GM20000 (cell line): ENCODE measurements around the gene DMRTB1.
A peak's percentile ranks its signal among the peaks of the same experiment; 100 is the strongest.

ENCODE experiments used
- DNase-seq: peaks from one replicate; pipeline ENCODE4 v3.0.0; 2012; ENCODE audit warnings: low spot score
- TF ChIP-seq, protein P1 (sequence below): IDR thresholded peaks from 2 replicates; pipeline ENCODE4 v1.5.1; 2012; ENCODE audit warnings: mild to moderate bottlenecking, control low read depth; ENCODE audit errors: extremely low read depth, missing control alignments

The DMRTB1 gene

DNA sequence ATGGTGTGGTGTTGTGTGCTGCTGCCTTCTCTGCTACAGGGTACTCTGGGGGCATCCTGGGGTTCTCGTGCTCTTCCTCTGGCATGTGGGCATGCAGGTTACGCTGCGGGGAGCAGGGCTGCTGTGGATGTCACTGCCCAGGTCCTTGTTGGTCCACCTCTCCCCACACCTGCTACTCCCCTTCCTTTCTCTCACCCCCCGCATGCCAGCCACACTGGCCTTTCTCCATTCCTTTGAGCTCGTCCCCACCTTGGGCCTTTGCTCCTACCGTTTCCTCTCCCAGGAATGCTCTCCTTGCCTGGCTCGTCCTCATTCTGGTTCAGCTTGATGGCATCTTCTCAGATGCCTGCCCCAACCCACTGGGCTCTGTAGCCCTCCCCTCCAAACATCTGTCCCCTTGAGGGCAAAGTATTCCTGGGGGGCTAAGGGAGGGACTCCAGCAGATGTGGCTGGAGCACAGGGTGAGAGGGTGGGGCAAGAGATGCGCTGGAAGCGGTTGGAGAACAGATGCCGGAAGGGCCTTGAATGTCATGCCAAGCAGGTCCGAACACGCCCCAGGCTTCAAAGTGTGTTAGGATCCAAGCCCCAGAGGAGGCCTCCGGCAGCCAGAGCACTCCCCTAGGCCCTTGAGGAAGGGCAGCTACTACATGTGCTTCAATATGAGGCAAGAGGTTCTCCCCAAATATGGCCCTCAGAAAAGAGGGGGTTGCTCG is 23.4 kb downstream of the DMRTB1 start:
- DNase-seq, result no peak
- TF ChIP-seq, protein P1, sequence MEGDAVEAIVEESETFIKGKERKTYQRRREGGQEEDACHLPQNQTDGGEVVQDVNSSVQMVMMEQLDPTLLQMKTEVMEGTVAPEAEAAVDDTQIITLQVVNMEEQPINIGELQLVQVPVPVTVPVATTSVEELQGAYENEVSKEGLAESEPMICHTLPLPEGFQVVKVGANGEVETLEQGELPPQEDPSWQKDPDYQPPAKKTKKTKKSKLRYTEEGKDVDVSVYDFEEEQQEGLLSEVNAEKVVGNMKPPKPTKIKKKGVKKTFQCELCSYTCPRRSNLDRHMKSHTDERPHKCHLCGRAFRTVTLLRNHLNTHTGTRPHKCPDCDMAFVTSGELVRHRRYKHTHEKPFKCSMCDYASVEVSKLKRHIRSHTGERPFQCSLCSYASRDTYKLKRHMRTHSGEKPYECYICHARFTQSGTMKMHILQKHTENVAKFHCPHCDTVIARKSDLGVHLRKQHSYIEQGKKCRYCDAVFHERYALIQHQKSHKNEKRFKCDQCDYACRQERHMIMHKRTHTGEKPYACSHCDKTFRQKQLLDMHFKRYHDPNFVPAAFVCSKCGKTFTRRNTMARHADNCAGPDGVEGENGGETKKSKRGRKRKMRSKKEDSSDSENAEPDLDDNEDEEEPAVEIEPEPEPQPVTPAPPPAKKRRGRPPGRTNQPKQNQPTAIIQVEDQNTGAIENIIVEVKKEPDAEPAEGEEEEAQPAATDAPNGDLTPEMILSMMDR, result no peak

DNA sequence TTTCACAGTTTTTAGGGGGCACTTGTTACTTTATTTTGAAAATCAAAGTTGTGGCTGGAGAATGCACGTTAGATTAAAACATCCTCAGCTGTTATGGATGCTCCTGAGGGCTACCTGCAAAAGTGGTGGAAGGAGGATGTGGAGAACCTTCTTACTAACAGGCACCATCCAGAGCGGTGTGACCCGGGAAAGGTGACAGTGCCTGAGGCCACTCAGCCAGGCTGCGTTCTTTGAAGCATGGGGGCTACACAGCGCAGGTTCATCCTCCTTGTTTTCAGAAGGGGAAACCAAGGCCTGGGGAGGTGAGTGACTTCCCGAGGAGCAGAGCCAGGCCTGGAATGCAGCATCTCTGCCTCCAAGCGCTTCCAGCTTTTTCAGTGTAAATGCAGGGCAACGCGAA is 24.0 kb downstream of the DMRTB1 start:
- TF ChIP-seq, protein P1, result no peak
- no peak for DNase-seq

DNA sequence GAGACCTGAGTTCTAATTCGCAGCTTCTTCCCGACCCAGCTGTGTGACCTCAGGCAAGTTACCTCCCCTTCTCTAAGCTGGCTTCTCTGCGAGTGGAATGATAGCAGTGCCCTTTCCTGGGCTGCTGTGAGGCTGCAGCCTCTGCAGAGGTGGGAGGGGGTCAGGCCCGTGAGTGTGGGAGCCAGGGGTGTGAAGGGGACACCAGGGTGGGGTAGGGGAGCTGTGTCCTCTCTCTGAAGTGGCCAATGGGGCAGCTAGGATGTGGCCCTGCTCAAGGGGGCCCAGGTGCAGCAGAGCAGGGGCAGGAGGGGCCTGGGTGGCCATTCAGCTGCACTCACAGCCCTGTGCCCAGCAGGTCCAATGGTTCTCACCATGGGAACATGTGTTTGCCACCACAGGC is 24.5 kb downstream of the DMRTB1 start:
- DNase-seq, result no peak
- TF ChIP-seq, protein P1, result no peak

DNA sequence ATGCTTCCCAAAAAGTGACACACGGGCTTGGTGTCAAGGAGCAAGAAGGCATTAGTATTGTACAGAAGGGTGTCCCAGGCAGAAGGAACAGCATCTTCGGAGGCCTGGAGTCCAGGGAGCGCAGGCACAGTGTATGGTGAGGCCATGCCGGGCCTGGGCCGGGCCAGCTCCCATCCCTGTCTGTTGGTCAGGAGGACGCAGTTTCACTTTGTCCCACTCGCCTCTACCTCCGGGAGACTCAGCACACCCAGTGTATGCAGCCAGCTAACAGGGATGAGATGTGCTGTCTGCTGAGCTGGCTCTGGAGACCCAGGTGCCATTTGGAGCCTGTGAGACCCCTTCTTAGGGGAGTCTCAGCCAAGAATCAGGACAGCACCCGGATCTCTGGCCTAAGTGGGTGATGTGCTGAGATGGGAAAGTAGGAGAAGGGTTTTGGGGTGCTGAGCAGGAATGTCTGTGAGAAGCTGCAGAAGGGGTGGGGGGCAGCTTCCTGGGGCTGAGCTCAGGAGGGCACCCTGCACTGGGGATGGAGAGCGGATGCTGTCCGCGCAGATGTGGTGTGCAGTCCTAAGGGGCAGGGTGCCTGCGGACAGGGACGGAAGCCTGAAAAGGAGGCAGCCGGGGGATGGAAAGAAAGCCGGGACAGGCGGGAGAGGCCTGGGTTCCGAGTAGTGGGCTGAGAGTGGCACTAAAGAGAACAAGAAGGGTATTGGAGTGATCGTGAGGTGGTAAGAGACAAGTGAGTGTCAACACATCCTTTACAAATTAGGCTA is 25.7 kb downstream of the DMRTB1 start:
- TF ChIP-seq, protein P1, result no peak
- no peak for DNase-seq

DNA sequence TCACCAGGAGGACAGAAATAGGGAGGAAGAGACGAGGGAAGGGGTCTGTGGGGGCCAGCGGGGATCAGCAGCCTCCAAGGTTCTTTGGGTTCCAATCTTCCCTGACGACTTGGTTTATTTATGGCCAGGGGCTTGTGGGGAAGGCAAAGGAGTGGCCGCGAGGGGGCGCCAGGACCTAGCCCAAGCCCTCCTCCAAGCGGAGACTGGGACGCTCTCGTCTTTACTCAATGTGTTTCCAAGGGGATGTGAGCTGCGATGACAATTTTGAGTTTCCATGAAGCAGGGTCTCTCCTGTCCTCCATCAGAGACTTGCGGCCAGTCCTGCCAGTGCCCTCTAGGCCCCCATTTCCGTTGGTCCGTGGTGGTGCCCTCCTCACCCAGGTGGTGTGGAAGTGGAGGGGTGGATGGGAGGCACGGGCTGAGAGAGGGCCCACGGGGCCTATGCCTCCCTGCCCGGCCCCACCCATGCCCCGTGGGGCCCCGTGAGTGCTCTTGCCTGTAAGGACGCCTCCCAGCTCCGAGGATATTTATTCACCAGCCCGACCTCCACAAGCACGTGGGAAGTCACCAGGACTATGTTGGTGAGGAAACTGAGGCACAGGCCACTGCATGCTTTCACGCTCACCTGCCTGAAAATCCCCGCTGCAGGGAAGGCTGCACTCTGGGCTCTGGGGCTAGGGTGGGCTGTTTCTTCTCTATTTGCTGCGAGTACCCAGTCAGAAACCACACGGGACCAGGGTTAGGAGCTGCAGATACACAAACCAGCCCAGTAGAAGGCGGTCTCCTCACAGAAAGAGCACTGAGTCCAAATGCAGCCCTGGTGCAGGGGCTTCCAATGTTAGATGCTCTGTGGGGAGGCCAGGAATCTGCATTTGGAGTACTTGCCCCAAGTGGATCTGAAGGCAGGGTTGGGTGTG is 26.5 kb downstream of the DMRTB1 start:
- TF ChIP-seq, protein P1, result peak; percentile 91
- DNase-seq, result peak; percentile 79

DNA sequence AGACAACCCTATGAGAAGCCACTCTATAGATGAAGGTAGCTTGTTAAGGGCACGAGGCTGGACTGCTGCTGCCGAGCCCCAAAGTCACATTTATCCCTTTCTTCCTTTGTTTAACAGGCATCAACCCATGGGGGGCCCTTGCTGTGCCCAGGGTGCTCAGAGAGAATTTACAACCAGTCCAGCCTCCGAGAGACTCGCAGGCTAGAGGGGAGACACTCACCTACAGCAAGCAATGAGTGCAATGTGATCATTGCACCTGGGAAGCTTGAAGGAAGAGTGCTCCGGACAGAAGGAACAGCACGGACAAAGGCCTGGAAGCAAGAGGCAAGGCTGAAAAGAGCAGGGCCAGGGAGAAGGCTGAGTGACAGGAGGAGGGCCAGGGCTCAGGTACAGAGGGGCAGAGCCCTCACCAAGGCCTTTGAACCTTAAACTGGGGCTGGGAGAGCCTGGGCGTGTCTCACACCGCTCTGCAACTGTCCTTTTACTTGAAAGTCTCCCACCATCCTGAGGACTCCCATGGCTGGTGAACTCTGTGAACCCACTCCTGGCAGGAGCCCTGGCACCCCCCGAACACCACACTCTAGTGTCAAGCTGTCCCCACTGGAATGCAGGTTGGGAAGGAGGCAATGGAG is 27.3 kb downstream of the DMRTB1 start:
- TF ChIP-seq, protein P1, result no peak
- no peak for DNase-seq
